Measurements from ENCODE around the gene GFRA1.
"Not testable (repeated sequence)": the region's sequence is repeated elsewhere in the genome, so short reads cannot be mapped to it uniquely, and the experiment has no call there.

The GFRA1 gene

GRCh38 chr10:116056445-116057293, 216.3 kb downstream of the GFRA1 start:
- no peak for DNase-seq

- no peak for DNase-seq
These were observed 217.1 kb downstream of the GFRA1 start for GRCh38 chr10:116055917-116056252.

- DNase-seq: peak; percentile 16
These were observed 217.6 kb downstream of the GFRA1 start for GRCh38 chr10:116055252-116055916.

GRCh38 chr10:116053910-116054309, 219.1 kb downstream of the GFRA1 start:
- DNase-seq: no peak

GRCh38 chr10:116053009-116053730, 219.8 kb downstream of the GFRA1 start:
- not testable (repeated sequence) for DNase-seq

- DNase-seq: not testable (repeated sequence)
These were observed 220.5 kb downstream of the GFRA1 start for GRCh38 chr10:116052522-116052921.

GRCh38 chr10:116049974-116050304, 223.1 kb downstream of the GFRA1 start:
- no peak for DNase-seq

GRCh38 chr10:116049158-116049973, 223.6 kb downstream of the GFRA1 start:
- no peak for DNase-seq

GRCh38 chr10:116045366-116046356, 227.3 kb downstream of the GFRA1 start:
- DNase-seq: no peak

- peak; percentile 57 for DNase-seq
These were observed 228.2 kb downstream of the GFRA1 start for GRCh38 chr10:116044801-116045248.

- DNase-seq: no peak
These were observed 229.1 kb downstream of the GFRA1 start for GRCh38 chr10:116043861-116044260.

- DNase-seq: no peak
These were observed 229.7 kb downstream of the GFRA1 start for GRCh38 chr10:116043304-116043703.

- DNase-seq: no peak
These were observed 231.1 kb downstream of the GFRA1 start for GRCh38 chr10:116041948-116042347.

- DNase-seq: no peak
These were observed 233.4 kb downstream of the GFRA1 start for GRCh38 chr10:116039612-116040011.

- DNase-seq: peak; percentile 47
These were observed 234.7 kb downstream of the GFRA1 start for GRCh38 chr10:116038259-116038658.

- not testable (repeated sequence) for DNase-seq
These were observed 237.6 kb downstream of the GFRA1 start for GRCh38 chr10:116035406-116035805.

- no peak for DNase-seq
These were observed 242.4 kb downstream of the GFRA1 start for GRCh38 chr10:116030576-116030975.

GRCh38 chr10:116029826-116030225, 243.2 kb downstream of the GFRA1 start:
- no peak for DNase-seq

- DNase-seq: no peak
These were observed 245.7 kb downstream of the GFRA1 start for GRCh38 chr10:116027355-116027754.

GRCh38 chr10:116026725-116027124, 246.3 kb downstream of the GFRA1 start:
- DNase-seq: no peak

- no peak for DNase-seq
These were observed 246.7 kb downstream of the GFRA1 start for GRCh38 chr10:116026315-116026714.

Measured in fibroblast of skin of right quadriceps (primary cell).